GM21619 (cell line): ENCODE measurements around the gene FAM50B.
"Not testable (repeated sequence)": the region's sequence is repeated elsewhere in the genome, so short reads cannot be mapped to it uniquely, and the experiment has no call there.

Source experiments
- ATAC-seq: cut with Tn5 transposase; IDR thresholded peaks from one replicate; pipeline ENCODE4 v1.9.1; 2021; ENCODE audit not compliant: unreplicated experiment

Gene FAM50B

DNA sequence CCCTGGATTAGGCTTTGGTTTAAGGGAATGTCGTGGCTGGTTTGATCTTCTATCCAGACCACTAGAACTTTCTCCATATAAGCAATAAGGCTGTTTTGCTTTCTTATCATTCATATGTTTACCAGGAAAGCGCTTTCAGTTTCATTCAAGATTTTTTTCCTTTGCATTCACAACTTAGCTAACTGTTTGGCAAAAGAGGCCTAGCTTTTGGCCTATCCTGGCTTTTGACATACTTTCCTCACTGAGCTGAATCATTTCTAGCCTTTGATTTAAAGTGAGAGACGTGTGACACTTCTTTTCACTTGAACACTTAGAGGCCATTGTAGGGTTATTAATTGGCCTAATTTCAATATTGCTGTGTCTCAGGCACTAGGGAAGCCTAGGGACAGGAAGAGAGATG, 1.7 kb upstream of the FAM50B start:
- no peak for ATAC-seq

GRCh38 chr6:3848380-3848779, 793 bp upstream of the FAM50B start:
- ATAC-seq = no peak

DNA sequence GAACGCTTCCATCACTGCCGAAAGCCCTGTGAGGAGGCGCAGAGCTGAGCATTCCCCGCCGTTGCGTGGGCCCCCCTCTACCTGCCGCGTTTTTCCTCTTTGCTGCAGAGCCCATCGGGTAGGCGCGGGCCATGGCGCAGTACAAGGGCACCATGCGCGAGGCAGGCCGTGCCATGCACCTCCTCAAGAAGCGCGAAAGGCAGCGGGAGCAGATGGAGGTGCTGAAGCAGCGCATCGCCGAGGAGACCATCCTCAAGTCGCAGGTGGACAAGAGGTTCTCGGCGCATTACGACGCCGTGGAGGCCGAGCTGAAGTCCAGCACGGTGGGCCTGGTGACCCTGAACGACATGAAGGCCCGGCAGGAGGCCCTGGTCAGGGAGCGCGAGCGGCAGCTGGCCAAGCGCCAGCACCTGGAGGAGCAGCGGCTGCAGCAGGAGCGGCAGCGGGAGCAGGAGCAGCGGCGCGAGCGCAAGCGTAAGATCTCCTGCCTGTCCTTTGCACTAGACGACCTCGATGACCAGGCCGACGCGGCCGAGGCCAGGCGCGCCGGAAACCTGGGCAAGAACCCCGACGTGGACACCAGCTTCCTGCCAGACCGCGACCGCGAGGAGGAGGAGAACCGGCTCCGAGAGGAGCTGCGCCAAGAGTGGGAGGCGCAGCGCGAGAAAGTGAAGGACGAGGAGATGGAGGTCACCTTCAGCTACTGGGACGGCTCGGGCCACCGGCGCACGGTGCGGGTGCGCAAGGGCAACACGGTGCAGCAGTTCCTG, 693 bp downstream of the FAM50B start:
- ATAC-seq = no peak

DNA sequence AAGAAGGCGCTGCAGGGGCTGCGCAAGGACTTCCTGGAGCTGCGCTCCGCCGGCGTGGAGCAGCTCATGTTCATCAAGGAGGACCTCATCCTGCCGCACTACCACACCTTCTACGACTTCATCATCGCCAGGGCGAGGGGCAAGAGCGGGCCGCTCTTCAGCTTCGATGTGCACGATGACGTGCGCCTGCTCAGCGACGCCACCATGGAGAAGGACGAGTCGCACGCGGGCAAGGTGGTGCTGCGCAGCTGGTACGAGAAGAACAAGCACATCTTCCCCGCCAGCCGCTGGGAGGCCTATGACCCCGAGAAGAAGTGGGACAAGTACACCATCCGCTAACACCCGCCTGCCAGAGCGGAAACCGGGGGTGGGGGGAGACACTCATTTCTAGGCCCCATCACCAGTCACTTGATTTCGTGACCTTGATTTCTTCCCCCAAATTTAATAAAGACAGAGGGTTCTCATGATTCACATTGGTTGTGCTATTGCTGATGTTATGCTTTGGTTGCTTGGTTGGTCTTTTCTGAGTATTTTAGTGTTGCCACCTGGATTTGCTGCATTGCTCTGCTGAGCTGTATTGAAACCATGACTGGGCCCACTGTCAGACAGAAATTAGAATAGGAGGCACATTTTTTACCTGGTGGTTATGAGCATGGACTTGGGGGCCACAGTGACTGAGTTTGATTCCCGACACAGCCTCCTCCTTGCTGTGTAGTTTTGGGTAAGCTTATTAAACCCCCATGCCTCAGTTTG, 1.5 kb downstream of the FAM50B start:
- no peak for ATAC-seq

DNA sequence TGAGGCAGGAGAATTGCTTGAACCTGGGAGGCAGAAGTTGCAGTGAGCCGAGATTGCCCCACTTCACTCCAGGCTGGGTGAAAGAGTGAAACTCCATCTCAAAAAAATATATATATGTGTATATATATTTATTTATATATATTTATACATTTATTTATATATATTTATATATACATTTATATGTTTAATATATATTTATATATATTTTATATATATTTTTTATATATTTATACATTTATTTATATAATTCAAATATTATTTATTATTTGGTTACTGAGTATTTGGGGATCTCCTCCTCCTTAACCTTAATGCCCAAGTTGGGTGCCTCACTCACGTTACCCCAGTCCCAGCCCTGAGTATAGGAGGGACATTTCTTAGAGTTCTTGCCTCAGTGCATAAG, 2.7 kb downstream of the FAM50B start:
- no peak for ATAC-seq

DNA sequence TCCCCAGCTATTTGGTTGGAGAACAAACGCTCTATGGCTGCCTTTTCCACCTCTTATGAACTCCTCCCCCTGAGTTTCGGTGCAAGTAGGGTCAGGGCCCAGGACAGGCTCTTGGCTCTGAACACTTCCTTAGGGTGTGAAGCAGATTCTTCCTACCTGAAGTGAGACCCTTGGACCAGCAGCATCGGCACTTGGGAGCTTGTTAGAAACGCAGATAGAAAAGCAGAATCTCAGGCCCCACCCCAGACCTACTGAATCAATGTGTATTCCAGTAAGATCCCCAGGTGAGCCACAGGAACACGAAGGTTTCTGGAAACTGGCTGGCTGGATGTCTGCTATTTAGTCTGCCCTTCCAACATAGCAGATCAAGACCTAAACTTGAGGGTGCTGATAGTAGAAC, 3.2 kb downstream of the FAM50B start:
- no peak for ATAC-seq

GRCh38 chr6:3855866-3856265, 6.7 kb downstream of the FAM50B start:
- no peak for ATAC-seq

- no peak for ATAC-seq
Observed at GRCh38 chr6:3856576-3856975, 7.4 kb downstream of the FAM50B start.

DNA sequence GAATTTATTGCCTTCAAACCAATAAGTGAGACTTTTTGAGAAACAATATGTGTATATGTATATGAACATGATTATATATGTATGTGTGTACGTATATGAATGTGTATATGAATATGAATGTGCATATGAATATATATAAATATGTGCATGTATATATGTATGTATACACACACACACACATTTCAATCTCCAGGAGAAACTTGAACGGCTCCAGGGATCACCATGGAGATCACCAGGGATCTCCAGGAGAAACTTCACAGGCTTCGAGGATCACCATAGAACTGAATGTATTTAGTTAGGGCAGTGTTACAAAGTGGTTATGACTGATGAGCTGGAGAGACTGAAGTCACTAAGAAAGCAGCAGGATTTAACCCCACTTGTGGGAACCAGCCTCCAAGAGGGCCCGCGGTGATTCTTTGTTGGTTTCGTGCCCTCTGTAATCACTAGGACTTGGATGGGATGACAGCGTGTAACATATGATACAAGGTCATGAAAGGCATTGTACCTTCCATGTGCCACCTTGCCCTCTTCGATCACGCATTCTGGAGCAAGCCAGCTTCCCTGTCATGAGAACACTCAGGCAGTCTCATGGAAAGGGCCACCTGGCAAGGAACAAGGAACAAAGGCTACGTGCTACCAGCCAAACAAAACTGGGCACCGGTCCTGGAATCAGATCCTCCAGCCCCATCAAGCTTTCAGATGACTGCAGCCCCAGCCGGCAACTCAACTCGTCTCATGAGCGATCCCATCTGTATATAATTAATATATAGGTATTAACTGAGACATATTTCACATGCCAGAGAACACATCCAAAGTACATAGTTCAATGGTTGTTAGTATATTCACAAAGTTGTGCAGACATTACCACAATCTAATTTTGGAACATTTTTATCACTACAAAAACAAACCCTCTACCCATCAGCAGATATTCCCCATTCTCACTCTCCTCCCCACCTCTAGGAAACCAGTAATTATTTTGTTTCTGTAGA, 8.6 kb downstream of the FAM50B start:
- no peak for ATAC-seq

DNA sequence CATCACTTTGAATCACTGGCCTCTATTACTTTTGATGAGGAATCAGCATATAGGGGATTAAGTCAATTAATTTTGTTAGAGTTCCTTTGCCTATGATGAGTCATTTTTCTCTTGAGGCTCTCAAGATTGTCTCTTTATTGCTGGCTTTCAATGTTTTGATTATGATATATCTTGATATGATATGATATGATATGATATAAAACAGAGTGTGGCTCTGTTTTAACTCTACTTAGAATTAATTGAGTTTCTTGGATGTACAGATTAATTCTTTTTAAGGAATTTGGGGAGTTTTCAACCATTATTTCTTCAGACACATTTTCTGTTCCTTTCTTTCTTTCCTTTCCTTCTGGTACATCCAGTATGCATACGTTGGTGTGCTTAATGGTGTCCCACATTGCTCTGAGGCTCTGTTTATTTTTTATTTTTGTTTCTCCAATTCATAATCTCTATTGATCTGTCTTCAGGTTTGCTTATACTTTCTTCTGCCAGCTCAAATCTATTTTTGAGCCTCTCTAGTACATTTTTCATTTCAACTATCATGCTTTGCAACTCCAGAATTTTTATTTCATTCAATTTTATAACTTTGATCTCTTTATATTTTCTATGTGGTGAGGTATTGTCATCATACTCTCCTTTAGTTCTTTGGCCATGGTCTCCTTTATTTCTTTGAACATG, 10.8 kb downstream of the FAM50B start:
- ATAC-seq = no peak

GRCh38 chr6:3861424-3861823, 12.3 kb downstream of the FAM50B start:
- no peak for ATAC-seq

- ATAC-seq = no peak
Observed at GRCh38 chr6:3862038-3862437, 12.9 kb downstream of the FAM50B start.

DNA sequence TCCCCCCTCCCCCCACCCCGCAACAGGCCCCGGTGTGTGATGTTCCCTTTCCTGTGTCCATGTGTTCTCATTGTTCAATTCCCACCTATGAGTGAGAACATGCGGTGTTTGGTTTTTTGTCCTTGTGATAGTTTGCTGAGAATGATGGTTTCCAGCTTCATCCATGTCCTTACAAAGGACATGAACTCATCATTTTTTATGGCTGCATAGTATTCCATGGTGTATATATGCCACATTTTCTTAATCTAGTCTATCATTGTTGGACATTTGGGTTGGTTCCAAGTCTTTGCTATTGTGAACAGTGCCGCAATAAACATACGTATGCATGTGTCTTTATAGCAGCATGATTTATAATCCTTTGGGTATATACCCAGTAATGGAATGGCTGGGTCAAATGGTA, 14.1 kb downstream of the FAM50B start:
- ATAC-seq = not testable (repeated sequence)

GRCh38 chr6:3865463-3865862, 16.3 kb downstream of the FAM50B start:
- no peak for ATAC-seq

DNA sequence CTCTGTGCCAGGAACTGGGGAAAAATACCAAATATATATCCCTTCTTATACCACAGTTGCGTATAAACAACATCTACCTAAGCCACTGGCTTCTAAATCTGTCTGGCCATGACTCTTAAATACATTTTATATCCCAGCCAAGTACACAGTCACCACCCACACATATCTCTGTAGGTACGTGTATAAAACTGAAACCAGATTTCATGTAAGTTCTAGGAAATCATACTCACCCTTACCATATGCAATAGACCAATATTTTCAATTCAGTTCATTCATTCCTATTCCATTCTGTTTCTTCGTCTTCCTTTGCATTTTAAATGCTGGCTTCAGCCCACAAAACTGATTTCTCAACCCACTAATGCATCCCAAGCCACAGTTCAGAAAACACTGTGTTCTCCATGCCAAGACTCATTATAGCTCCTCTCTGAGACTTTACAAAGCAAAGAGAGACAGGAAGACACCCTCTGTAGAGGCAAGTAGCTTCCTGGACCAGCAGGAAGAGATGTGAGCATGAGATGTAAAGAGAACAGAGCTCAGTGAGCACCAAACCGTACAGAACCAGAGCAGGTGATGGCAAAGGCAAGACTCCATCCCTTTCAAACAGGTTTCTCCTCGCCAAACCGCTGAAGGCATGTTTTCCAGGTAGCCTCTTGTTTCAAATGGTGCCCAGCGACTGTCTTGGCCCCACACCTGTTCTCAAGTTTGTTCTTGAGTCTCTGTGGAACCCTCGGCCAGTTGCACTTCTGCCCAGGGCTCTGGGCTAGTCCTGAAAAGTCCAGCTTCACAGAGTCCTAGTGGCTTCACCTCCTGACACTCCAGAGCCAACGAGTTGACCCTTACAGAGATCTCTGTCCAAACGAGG, 18.7 kb downstream of the FAM50B start:
- no peak for ATAC-seq

GRCh38 chr6:3868544-3868943, 19.4 kb downstream of the FAM50B start:
- no peak for ATAC-seq

GRCh38 chr6:3869284-3869631, 20.1 kb downstream of the FAM50B start:
- no peak for ATAC-seq

- no peak for ATAC-seq
Observed at GRCh38 chr6:3869632-3870527, 20.7 kb downstream of the FAM50B start.

DNA sequence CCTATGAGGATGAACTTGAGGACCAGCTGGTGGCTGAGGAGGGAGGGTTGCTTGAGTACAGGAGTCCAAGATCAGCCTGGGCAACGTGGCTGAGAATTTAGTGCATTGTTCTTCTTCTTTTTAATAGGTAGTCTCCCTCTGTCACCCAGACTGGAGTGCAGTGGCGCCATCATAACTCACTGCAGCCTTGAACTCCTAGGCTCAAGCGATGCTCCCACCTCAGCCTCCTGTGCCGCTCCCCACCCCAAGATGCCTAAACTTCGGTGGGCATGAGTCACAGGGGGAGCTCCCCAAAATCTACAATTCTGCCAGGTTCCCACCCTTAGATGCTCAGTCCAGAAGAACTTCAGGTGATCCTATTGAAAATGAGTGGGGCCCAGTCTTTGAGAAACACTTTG, 21.4 kb downstream of the FAM50B start:
- ATAC-seq = no peak
